Endothelial cell (in vitro differentiated cells): ENCODE data around the gene SLC38A9. TPM values are rescaled to one million over a fixed set of nuclear protein-coding genes. Genes with fewer than 3 reads are reported as not detected.

Experiments used
- DNase-seq: peaks from one replicate; pipeline ENCODE4 v3.0.0; 2021; ENCODE audit warnings: low spot score
- H3K27ac Mint-ChIP-seq: one replicate; pipeline ENCODE4 v1.8.0; 2021; ENCODE audit warnings: mixed read lengths, inconsistent platforms; ENCODE audit not compliant: unreplicated experiment
- H3K27me3 Mint-ChIP-seq: one replicate; pipeline ENCODE4 v1.8.0; 2021; ENCODE audit warnings: mild to moderate bottlenecking, moderate library complexity, mixed read lengths, inconsistent platforms; ENCODE audit not compliant: unreplicated experiment
- H3K36me3 Mint-ChIP-seq: one replicate; pipeline ENCODE4 v1.8.0; 2021; ENCODE audit warnings: mild to moderate bottlenecking, low read depth, mixed read lengths, inconsistent platforms; ENCODE audit not compliant: unreplicated experiment
- H3K4me1 Mint-ChIP-seq: one replicate; pipeline ENCODE4 v1.8.0; 2021; ENCODE audit warnings: mild to moderate bottlenecking, mixed read lengths, inconsistent platforms; ENCODE audit not compliant: unreplicated experiment
- H3K4me3 Mint-ChIP-seq: one replicate; pipeline ENCODE4 v1.8.0; 2021; ENCODE audit warnings: mild to moderate bottlenecking, mixed read lengths, inconsistent platforms; ENCODE audit not compliant: unreplicated experiment
- H3K9me3 Mint-ChIP-seq: one replicate; pipeline ENCODE4 v1.8.0; 2021; ENCODE audit warnings: mixed read lengths, inconsistent platforms; ENCODE audit not compliant: unreplicated experiment
- total RNA-seq: library from RNA; stranded (reverse); fragmentation: NEBNext Ultra II Directional; extraction: Animal tissue kit (Norgen Biotek cat#: 25700); gene quantifications from one replicate; pipeline ENCODE4 v1.2.1, GENCODE V29; 2021; ENCODE audit not compliant: unreplicated experiment
- TF ChIP-seq, protein P1 (sequence below): fragments of 200-600 bp; sonication (generic); IDR thresholded peaks from one replicate; pipeline ENCODE4 v1.5.0; 2021; ENCODE audit warnings: antibody characterized with exemption; ENCODE audit not compliant: unreplicated experiment

Gene SLC38A9
- total RNA-seq, 1 donor from 2014 or later: 45.5 TPM

DNA sequence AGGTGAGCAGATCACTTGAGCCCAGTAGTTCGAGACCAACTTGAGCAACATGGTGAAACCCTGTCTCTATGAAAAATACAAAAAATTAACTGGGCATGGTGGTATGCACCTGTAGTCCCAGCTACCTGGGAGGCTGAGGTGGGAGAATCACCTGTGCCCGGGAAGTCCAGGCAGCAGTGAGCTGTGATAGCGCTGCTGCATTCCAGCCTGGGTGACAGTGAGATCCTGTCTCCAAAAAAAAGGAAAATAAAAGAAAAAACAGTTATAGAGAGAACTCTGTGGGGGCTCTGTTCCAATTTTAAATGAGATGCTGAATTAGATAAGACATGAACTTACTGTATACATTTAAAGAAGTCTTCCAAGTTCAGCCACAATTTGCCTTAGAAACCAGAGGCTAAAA lies 44.2 kb downstream of the SLC38A9 start:
- no peaks in the 10 kb centered on the region for H3K27me3 Mint-ChIP-seq
- no peaks in the 10 kb centered on the region for H3K4me1 Mint-ChIP-seq
- H3K4me3 Mint-ChIP-seq: no peak overlapping the region
- no peak overlapping the region for H3K27ac Mint-ChIP-seq
- TF ChIP-seq, protein P1, sequence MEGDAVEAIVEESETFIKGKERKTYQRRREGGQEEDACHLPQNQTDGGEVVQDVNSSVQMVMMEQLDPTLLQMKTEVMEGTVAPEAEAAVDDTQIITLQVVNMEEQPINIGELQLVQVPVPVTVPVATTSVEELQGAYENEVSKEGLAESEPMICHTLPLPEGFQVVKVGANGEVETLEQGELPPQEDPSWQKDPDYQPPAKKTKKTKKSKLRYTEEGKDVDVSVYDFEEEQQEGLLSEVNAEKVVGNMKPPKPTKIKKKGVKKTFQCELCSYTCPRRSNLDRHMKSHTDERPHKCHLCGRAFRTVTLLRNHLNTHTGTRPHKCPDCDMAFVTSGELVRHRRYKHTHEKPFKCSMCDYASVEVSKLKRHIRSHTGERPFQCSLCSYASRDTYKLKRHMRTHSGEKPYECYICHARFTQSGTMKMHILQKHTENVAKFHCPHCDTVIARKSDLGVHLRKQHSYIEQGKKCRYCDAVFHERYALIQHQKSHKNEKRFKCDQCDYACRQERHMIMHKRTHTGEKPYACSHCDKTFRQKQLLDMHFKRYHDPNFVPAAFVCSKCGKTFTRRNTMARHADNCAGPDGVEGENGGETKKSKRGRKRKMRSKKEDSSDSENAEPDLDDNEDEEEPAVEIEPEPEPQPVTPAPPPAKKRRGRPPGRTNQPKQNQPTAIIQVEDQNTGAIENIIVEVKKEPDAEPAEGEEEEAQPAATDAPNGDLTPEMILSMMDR: no peak
- peaks cover 4% of the 10 kb centered on the region for H3K36me3 Mint-ChIP-seq
- no peaks in the 10 kb centered on the region for H3K9me3 Mint-ChIP-seq
- no peak for DNase-seq

DNA sequence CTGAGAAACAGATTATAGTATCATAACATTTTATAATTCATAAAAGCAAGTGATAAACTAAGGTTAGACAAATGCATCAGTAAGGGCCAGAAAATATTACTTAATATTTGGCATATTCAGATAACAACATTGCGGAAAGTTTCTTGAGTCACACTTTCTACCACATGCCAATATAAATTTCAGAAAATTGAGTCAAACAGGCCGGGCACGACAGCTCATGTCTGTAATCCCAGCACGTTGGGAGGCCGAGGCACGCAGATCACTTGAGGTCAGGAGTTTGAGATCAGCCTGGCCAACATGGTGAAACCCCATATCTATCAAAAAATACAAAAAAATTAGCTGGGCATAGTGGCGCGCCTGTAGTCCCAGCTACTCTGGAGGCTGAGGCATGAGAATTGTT lies 47.1 kb downstream of the SLC38A9 start:
- Mint-ChIP-seq H3K4me3 (no peak overlapping the region), H3K27ac (no peak overlapping the region), H3K27me3 (no peaks in the 10 kb centered on the region), H3K36me3 (peaks cover 14% of the 10 kb centered on the region), H3K9me3 (no peaks in the 10 kb centered on the region), H3K4me1 (no peaks in the 10 kb centered on the region)
- DNase-seq: no peak
- TF ChIP-seq, protein P1: no peak

DNA sequence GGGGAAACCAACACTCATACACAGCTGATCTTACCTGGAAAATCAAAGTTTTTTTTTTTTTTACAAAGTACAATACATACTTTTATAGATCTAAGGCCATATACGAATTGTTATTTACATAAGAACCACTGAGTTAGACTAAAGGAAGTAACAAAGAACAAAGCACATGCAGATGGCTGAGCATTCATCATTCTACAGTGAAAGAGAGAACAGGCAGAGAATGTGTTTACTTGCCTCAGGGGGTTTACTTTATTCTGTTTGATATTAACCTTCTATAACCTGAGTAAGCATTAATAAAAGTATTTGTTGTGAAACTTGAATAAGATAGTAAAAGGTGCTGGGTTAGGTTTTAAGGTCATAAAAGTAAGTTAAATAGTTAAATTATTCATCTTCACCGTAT lies 54.7 kb downstream of the SLC38A9 start:
- TF ChIP-seq, protein P1: no peak
- no peak overlapping the region for H3K4me3 Mint-ChIP-seq
- H3K27me3 Mint-ChIP-seq: no peaks in the 10 kb centered on the region
- no peak overlapping the region for H3K27ac Mint-ChIP-seq
- H3K4me1 Mint-ChIP-seq: no peaks in the 10 kb centered on the region
- DNase-seq: no peak
- H3K36me3 Mint-ChIP-seq: peaks cover 12% of the 10 kb centered on the region
- no peaks in the 10 kb centered on the region for H3K9me3 Mint-ChIP-seq

DNA sequence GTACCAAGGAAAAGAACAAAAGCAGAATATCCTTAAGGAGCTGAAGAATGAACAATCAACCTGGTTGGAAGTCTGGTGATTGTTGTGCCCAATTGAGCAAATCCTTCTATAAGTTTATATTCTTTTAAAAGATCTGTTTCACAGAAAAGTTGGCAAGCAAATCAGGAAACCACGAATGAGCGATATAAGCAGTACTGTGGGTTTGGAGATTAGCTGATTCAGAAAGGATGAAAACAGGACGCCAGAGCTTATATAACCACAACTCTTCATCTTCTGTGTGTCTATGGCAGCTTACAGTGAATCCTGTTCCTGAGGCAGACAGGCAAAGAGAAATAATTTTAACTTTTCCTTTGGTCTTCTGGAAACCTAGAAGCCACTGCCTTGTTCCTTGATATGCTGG lies 61.7 kb downstream of the SLC38A9 start:
- H3K27me3 Mint-ChIP-seq: no peaks in the 10 kb centered on the region
- TF ChIP-seq, protein P1: no peak
- H3K27ac Mint-ChIP-seq: no peak overlapping the region
- H3K36me3 Mint-ChIP-seq: peaks cover 20% of the 10 kb centered on the region
- DNase-seq: no peak
- H3K4me3 Mint-ChIP-seq: no peak overlapping the region
- no peaks in the 10 kb centered on the region for H3K4me1 Mint-ChIP-seq
- H3K9me3 Mint-ChIP-seq: no peaks in the 10 kb centered on the region

DNA sequence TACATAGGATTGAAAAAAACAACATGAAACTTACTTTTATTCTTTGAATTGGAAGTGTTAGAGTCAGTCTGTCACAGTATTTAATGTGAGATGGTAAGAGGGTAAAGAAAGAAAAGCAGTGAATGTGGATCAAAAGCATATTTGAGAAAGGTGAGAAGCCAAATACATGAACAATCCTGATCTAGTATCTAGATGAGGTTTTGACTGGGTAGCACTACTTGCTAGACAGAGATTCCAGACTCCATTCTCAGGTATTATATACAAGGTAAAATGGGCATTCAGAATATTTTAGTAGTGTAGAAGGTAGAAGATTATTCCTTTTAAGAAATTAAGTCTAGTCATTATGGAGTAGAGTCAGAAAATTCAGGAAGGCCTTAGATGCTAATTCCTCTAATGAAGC lies 62.2 kb downstream of the SLC38A9 start:
- no peaks in the 10 kb centered on the region for H3K4me1 Mint-ChIP-seq
- H3K4me3 Mint-ChIP-seq: no peak overlapping the region
- peaks cover 20% of the 10 kb centered on the region for H3K36me3 Mint-ChIP-seq
- no peaks in the 10 kb centered on the region for H3K9me3 Mint-ChIP-seq
- no peaks in the 10 kb centered on the region for H3K27me3 Mint-ChIP-seq
- no peak for DNase-seq
- no peak overlapping the region for H3K27ac Mint-ChIP-seq
- TF ChIP-seq, protein P1: no peak
